Measurements from ENCODE around the gene RIGI.

RIGI gene

DNA sequence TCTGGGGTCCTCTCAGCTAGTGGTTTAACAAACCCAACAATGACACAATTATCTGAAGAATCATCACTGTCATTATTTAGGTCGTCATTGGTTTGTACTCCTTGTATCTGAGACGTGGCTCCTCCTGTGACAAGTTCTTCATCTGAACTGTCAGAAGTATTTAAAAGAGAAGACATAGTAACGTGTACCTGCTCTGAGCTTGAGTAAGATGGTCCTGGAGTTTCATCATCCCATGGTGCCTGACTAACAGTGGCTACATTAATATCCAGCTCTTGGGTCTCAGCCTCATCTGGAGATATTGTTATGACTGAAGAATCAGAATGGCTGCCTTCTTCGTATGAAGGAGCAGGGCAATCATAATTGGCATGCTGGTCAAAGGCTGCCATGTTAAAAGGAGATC is 17.1 kb upstream of the RIGI start:
- Histone ChIP-seq H3K9me3 (ENCODE audit: control insufficient read depth, insufficient read depth, low read length) (no peaks in the 10 kb centered on the region), H3K4me2 (ENCODE audit: low read length) (no peak overlapping the region), H3K4me1 (ENCODE audit: control insufficient read depth, low read length) (no peaks in the 10 kb centered on the region), H3K27ac (ENCODE audit: low read depth, low read length) (no peak overlapping the region), H4K20me1 (ENCODE audit: control insufficient read depth, insufficient read depth, low read depth, low read length) (peaks cover 27% of the 10 kb centered on the region), H3K9me2 (replicated peaks; ENCODE audit: control insufficient read depth, low read length) (no peaks in the 10 kb centered on the region), H3K27me3 (ENCODE audit: control insufficient read depth, low read length) (no peaks in the 10 kb centered on the region), H3K4me3 (ENCODE audit: low read length) (no peak overlapping the region), H3K79me2 (ENCODE audit: control insufficient read depth, low read length) (peaks cover 71% of the 10 kb centered on the region), H3F3A (ENCODE audit: control insufficient read depth, insufficient read depth) (no peaks in the 10 kb centered on the region), H3K36me3 (ENCODE audit: control insufficient read depth, low read length) (peaks cover 59% of the 10 kb centered on the region)
- TF ChIP-seq EZH2phosphoT487 (IDR thresholded peaks at IDR 0.05; ENCODE audit: borderline replicate concordance, low read length) = no peak
- TF ChIP-seq, protein P1, sequence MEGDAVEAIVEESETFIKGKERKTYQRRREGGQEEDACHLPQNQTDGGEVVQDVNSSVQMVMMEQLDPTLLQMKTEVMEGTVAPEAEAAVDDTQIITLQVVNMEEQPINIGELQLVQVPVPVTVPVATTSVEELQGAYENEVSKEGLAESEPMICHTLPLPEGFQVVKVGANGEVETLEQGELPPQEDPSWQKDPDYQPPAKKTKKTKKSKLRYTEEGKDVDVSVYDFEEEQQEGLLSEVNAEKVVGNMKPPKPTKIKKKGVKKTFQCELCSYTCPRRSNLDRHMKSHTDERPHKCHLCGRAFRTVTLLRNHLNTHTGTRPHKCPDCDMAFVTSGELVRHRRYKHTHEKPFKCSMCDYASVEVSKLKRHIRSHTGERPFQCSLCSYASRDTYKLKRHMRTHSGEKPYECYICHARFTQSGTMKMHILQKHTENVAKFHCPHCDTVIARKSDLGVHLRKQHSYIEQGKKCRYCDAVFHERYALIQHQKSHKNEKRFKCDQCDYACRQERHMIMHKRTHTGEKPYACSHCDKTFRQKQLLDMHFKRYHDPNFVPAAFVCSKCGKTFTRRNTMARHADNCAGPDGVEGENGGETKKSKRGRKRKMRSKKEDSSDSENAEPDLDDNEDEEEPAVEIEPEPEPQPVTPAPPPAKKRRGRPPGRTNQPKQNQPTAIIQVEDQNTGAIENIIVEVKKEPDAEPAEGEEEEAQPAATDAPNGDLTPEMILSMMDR (IDR thresholded peaks at IDR 0.05; ENCODE audit: low read depth, low read length, poor library complexity, severe bottlenecking) = no peak

GRCh38 chr9:32533816-32534215 is 7.8 kb upstream of the RIGI start:
- H3K9me3 ChIP-seq (ENCODE audit: control insufficient read depth, insufficient read depth, low read length) = no peaks in the 10 kb centered on the region
- no peak overlapping the region for H3K27ac ChIP-seq (ENCODE audit: low read depth, low read length)
- 0 out of 2 replicates have a peak, but pooled peaks cover 3% of the 10 kb centered on the region for H3K36me3 ChIP-seq (ENCODE audit: control insufficient read depth, low read length)
- H3K79me2 ChIP-seq (ENCODE audit: control insufficient read depth, low read length) = no peaks in the 10 kb centered on the region
- no peaks in the 10 kb centered on the region for H3K27me3 ChIP-seq (ENCODE audit: control insufficient read depth, low read length)
- no peak for TF ChIP-seq EZH2phosphoT487 (IDR thresholded peaks at IDR 0.05; ENCODE audit: borderline replicate concordance, low read length)
- TF ChIP-seq, protein P1 (IDR thresholded peaks at IDR 0.05; ENCODE audit: low read depth, low read length, poor library complexity, severe bottlenecking) = no peak
- no peaks in the 10 kb centered on the region for H3K9me2 ChIP-seq (replicated peaks; ENCODE audit: control insufficient read depth, low read length)
- H4K20me1 ChIP-seq (ENCODE audit: control insufficient read depth, insufficient read depth, low read depth, low read length) = no peaks in the 10 kb centered on the region
- H3K4me3 ChIP-seq (ENCODE audit: low read length) = no peak overlapping the region
- H3K4me1 ChIP-seq (ENCODE audit: control insufficient read depth, low read length) = no peaks in the 10 kb centered on the region
- no peak overlapping the region for H3K4me2 ChIP-seq (ENCODE audit: low read length)
- H3F3A ChIP-seq (ENCODE audit: control insufficient read depth, insufficient read depth) = peaks cover 2% of the 10 kb centered on the region; the same call in 1 of the 2 replicates

DNA sequence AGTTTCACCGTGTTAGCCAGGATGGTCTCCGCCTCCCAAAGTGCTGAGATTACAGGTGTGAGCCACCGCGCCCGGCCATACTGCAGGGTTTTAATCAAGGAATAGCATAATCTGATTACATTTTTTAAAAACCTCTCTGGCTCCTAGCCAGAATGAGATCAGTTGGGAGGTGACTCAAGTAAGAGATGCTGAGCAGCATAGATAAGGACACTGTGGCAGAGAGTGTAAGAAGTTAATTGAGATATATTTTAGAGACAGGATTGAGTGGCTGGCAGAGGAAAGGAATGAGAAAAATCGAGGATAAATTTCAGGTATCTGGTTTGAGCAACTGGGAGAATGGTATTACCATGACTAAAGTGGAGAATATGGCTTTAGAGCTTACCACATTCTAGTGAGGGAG is 7.3 kb upstream of the RIGI start:
- Histone ChIP-seq H3K4me1 (ENCODE audit: control insufficient read depth, low read length) (no peaks in the 10 kb centered on the region), H3F3A (ENCODE audit: control insufficient read depth, insufficient read depth) (peaks cover 2% of the 10 kb centered on the region; the same call in 1 of the 2 replicates), H3K27me3 (ENCODE audit: control insufficient read depth, low read length) (no peaks in the 10 kb centered on the region), H3K4me2 (ENCODE audit: low read length) (no peak overlapping the region), H3K36me3 (ENCODE audit: control insufficient read depth, low read length) (0 out of 2 replicates have a peak, but pooled peaks cover 3% of the 10 kb centered on the region), H3K9me3 (ENCODE audit: control insufficient read depth, insufficient read depth, low read length) (no peaks in the 10 kb centered on the region), H3K9me2 (replicated peaks; ENCODE audit: control insufficient read depth, low read length) (no peaks in the 10 kb centered on the region), H3K27ac (ENCODE audit: low read depth, low read length) (no peak overlapping the region), H4K20me1 (ENCODE audit: control insufficient read depth, insufficient read depth, low read depth, low read length) (no peaks in the 10 kb centered on the region), H3K79me2 (ENCODE audit: control insufficient read depth, low read length) (no peaks in the 10 kb centered on the region), H3K4me3 (ENCODE audit: low read length) (no peak overlapping the region)
- TF ChIP-seq, protein P1 (IDR thresholded peaks at IDR 0.05; ENCODE audit: low read depth, low read length, poor library complexity, severe bottlenecking) = no peak
- TF ChIP-seq EZH2phosphoT487 (IDR thresholded peaks at IDR 0.05; ENCODE audit: borderline replicate concordance, low read length) = no peak
